ENCODE measurements around the gene MEIOC. TPM values are rescaled to one million over a fixed set of nuclear protein-coding genes. Genes with fewer than 3 reads are reported as not detected.
"Not testable (repeated sequence)": the region's sequence is repeated elsewhere in the genome, so short reads cannot be mapped to it uniquely, and the experiment has no call there.

The MEIOC gene
- total RNA-seq, 1 donor from 2014 or later = 0.60 TPM

DNA sequence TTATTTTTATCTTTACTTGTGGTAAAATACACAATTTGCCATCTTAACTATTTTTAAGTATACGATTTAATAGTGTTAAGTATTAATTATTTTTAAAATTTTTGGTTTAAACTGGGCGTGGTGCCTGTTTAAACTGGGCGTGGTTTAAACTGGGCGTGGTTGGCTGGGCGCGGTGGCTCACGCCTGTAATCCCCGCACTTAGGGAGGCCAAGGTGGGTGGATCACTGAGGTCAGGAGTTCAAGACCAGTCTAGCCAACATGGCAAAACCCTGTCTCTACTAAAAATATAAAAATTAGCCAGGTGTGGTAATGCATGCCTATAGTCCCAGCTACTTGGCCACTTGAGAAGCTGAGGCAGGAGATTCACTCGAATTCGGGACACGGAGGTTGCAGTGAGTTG, 37.3 kb downstream of the MEIOC start:
- Mint-ChIP-seq H3K36me3 (no peaks in the 10 kb centered on the region), H3K27ac (no peak overlapping the region), H3K4me3 (no peak overlapping the region), H3K9me3 (no peaks in the 10 kb centered on the region), H3K4me1 (ENCODE audit: unreplicated experiment) (peaks cover 12% of the 10 kb centered on the region), H3K27me3 (no peaks in the 10 kb centered on the region)
- TF ChIP-seq, protein P1, sequence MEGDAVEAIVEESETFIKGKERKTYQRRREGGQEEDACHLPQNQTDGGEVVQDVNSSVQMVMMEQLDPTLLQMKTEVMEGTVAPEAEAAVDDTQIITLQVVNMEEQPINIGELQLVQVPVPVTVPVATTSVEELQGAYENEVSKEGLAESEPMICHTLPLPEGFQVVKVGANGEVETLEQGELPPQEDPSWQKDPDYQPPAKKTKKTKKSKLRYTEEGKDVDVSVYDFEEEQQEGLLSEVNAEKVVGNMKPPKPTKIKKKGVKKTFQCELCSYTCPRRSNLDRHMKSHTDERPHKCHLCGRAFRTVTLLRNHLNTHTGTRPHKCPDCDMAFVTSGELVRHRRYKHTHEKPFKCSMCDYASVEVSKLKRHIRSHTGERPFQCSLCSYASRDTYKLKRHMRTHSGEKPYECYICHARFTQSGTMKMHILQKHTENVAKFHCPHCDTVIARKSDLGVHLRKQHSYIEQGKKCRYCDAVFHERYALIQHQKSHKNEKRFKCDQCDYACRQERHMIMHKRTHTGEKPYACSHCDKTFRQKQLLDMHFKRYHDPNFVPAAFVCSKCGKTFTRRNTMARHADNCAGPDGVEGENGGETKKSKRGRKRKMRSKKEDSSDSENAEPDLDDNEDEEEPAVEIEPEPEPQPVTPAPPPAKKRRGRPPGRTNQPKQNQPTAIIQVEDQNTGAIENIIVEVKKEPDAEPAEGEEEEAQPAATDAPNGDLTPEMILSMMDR (conservative IDR thresholded peaks at IDR 0.05) = no peak
- no peak for DNase-seq (ENCODE audit: extremely low spot score, unreplicated experiment)

DNA sequence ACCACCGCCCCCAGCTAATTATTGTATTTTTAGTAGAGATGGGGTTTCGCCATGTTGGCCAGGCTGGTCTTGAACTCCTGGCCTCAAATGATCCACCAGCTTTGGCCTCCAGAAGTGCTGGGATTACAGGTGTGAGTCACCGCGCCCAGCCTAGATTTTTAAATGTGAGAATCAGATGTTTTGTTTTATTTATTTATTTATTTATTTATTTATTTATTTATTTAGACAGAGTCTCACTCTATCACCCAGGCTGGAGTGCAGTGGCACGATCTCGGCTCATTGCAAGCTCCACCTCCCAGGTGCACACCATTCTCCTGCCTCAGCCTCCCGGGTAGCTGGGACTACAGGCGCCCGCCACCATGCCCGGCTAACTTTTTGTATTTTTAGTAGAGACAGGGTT, 44.0 kb downstream of the MEIOC start:
- H3K4me1 Mint-ChIP-seq (ENCODE audit: unreplicated experiment) = not testable (repeated sequence)

DNA sequence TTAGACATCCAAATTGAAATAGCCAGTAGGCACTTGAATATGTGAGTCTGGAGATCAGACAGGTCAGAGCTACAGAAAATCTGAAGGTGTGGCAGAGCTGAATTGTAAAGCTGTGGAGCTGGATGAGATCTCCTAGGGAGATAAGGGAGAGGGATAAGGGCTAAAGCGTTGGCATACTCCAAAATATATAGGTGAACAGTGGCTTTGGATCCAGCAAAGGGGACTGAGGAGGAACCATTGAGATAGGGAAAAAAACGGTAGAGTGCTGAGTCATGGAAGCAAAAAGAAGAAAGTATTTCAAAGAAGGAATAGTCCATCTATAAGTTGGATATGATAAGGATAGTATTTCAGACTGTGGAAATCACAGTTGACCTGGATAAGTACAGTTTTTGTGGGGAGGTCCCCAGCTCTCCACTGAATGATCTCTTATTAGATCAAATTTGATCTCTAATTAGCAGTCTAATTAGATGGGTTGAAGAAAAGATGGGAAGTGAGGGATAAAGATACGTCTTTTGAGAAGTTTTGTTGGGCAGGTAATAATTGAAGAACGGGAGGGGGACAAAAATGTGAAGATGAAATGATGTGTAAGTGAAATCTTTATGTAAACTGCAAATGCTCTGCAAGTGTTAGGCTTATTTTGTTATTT, 51.6 kb downstream of the MEIOC start:
- no peak overlapping the region for H3K27ac Mint-ChIP-seq
- TF ChIP-seq, protein P1 (conservative IDR thresholded peaks at IDR 0.05) = no peak
- DNase-seq (ENCODE audit: extremely low spot score, unreplicated experiment) = no peak
- no peak overlapping the region for H3K4me3 Mint-ChIP-seq
- no peaks in the 10 kb centered on the region for H3K9me3 Mint-ChIP-seq
- H3K27me3 Mint-ChIP-seq = no peaks in the 10 kb centered on the region
- peaks cover 4% of the 10 kb centered on the region for H3K4me1 Mint-ChIP-seq (ENCODE audit: unreplicated experiment)
- no peaks in the 10 kb centered on the region for H3K36me3 Mint-ChIP-seq

More for the DNA sequence above, 44.0 kb downstream of the MEIOC start:
- not testable (repeated sequence) for H3K4me3 Mint-ChIP-seq; H3K9me3 Mint-ChIP-seq; DNase-seq (ENCODE audit: extremely low spot score, unreplicated experiment); H3K27ac Mint-ChIP-seq; H3K27me3 Mint-ChIP-seq; H3K36me3 Mint-ChIP-seq

DNA sequence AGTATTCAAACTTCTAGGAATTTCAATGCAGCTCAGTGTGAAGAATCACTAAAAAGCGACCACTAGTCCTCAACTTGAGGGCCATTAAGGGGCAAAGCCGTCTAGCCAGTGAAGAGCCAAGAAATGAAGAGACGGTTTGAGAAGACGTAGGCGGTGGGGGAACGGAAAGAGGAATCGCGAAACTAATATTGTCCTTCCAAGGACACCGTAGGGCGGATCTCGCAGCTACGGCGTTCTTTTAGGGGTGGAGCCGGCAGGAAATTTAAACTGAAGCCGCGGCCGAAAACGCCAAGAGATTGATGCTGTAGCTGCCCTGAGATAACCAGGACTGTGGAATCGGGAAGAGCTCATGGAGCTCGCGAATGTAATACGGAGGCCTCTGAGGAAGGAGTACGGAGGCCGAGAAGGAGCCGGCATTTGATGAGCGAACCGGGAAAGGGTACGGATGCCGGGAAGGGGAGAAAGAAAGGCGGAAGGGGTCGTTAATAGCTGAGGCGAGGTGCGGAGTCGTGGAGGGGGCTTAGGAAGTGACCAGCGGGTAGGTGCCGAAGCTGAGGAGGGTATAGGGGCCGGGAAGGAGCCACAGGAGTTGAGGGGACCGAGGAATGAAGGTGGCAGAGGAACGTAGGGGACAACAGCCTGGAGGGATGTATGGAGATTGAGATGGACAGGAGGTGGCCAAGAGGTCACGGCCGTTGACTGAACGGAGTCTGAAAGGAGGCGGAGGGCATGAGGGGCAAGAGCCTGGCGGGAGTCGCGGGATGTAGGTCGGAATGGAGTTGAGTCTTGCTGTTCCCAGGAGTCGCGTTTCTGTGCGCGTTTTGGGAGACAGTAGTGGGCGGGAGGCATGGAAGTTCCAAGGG, 52.4 kb downstream of the MEIOC start, which contains the start of gene DBF4B:
Gene DBF4B, plus strand, starts transcription at position 265 of the 863 bp plus-strand sequence. Its CDS starts 156 bp downstream, at position 421.
- Mint-ChIP-seq H3K36me3 (no peaks in the 10 kb centered on the region), H3K27ac (no peak within 1 kb of the TSS), H3K9me3 (no peaks in the 10 kb centered on the region), H3K27me3 (no peaks in the 10 kb centered on the region), H3K4me3 (no peak within 1 kb of the TSS), H3K4me1 (ENCODE audit: unreplicated experiment) (peaks cover 4% of the 10 kb centered on the region)
- DNase-seq (ENCODE audit: extremely low spot score, unreplicated experiment) = peak; percentile 83
- TF ChIP-seq, protein P1 (conservative IDR thresholded peaks at IDR 0.05) = no peak

DNA sequence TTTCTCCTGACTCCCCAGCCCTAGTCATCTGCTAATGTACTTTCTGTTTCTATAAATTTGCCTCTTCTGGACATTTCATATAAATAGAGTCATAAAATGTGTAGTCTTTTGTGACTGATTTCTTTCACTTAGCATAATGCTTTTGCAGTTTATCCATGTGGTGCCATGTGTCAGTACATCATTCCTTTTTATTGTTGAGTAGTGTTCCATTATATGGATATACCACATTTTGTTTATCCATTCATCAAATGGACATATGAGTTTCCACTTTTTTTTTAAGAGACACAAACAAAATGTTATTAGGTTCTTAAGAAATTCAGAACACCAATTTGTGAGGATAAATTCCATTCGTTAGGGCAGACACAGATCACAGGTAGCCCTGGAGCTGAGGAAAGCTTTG, 63.2 kb downstream of the MEIOC start:
- TF ChIP-seq, protein P1 (conservative IDR thresholded peaks at IDR 0.05) = no peak
- no peak overlapping the region for H3K27ac Mint-ChIP-seq
- no peak overlapping the region for H3K4me3 Mint-ChIP-seq
- H3K36me3 Mint-ChIP-seq = peaks cover 11% of the 10 kb centered on the region
- no peaks in the 10 kb centered on the region for H3K4me1 Mint-ChIP-seq (ENCODE audit: unreplicated experiment)
- no peaks in the 10 kb centered on the region for H3K27me3 Mint-ChIP-seq
- DNase-seq (ENCODE audit: extremely low spot score, unreplicated experiment) = no peak
- H3K9me3 Mint-ChIP-seq = no peaks in the 10 kb centered on the region

DNA sequence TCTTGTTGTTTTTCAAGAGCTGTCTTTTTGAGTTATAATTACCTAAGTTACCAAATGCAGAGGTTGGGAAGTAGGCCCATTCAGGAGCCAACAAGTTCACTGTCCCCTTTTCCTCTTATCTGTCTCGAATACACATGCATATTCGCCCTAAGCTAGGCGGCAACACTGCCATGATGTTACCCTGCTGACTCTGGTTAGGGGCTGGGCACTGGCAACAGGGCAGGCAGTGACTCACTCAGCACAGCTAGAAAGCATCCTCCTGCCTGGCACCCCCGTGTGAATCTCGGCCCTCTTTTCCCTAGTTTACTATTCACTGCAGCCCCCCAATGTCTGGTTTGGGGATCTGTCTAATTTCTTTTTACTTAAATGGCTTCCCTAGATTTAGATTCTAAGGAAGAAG, 66.0 kb downstream of the MEIOC start:
- Mint-ChIP-seq H3K4me3 (no peak overlapping the region), H3K9me3 (no peaks in the 10 kb centered on the region), H3K36me3 (peaks cover 11% of the 10 kb centered on the region), H3K27me3 (no peaks in the 10 kb centered on the region), H3K4me1 (ENCODE audit: unreplicated experiment) (no peaks in the 10 kb centered on the region), H3K27ac (no peak overlapping the region)
- TF ChIP-seq, protein P1 (conservative IDR thresholded peaks at IDR 0.05) = no peak
- no peak for DNase-seq (ENCODE audit: extremely low spot score, unreplicated experiment)
